A549 treated with AZD9567 at 1 μM for 4 hours (cell line): ENCODE data around the gene IGFBP1. TPM values are rescaled to one million over a fixed set of nuclear protein-coding genes. Genes with fewer than 3 reads are reported as not detected.

Source experiments
- total RNA-seq: library from RNA; stranded (reverse); fragments of 200-300 nt; extraction: Qiagen RNA extraction; gene quantifications from 5 replicates; pipeline ENCODE4 v1.2.3, GENCODE V29; 2022; ENCODE audit not compliant: insufficient read depth

Gene IGFBP1
- 45.4 to 69.5 TPM (median 60.7 TPM) in 5 replicates for total RNA-seq

DNA sequence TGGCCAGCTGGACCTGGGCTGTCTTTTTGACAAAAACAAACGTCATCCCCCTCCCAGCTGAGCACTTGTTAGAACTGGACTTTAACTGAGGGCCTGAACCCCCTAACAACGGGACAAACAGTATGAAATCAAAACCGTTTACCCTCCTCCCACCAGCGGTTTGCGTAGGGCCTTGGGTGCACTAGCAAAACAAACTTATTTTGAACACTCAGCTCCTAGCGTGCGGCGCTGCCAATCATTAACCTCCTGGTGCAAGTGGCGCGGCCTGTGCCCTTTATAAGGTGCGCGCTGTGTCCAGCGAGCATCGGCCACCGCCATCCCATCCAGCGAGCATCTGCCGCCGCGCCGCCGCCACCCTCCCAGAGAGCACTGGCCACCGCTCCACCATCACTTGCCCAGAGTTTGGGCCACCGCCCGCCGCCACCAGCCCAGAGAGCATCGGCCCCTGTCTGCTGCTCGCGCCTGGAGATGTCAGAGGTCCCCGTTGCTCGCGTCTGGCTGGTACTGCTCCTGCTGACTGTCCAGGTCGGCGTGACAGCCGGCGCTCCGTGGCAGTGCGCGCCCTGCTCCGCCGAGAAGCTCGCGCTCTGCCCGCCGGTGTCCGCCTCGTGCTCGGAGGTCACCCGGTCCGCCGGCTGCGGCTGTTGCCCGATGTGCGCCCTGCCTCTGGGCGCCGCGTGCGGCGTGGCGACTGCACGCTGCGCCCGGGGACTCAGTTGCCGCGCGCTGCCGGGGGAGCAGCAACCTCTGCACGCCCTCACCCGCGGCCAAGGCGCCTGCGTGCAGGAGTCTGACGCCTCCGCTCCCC, at the start of gene IGFBP1:
TSS of gene IGFBP1 (plus strand) at position 304 of the 808 bp plus-strand sequence. CDS start at position 469, 165 bp downstream.

DNA sequence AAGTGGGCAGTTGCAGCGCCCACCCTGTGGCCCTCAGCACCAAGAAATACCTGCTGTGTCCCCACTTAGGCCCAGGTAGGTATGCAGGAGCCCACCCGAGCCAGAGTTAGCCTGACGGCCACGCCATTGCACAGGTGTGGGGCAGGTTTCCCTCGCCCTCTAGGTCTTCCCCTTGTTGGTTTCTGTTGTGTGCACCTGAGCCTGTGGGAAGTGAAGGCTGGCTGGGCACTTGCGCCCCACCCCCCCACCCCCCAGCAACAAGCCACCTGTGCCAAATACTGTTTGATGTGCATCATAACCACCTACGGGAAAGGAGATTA, 15.3 kb upstream of the IGFBP1 start, which contains the start of gene CCDC201:
TSS of gene CCDC201 (minus strand) at position 48 of the 320 bp plus-strand sequence. CDS start 75 bp downstream, outside the sequence.

DNA sequence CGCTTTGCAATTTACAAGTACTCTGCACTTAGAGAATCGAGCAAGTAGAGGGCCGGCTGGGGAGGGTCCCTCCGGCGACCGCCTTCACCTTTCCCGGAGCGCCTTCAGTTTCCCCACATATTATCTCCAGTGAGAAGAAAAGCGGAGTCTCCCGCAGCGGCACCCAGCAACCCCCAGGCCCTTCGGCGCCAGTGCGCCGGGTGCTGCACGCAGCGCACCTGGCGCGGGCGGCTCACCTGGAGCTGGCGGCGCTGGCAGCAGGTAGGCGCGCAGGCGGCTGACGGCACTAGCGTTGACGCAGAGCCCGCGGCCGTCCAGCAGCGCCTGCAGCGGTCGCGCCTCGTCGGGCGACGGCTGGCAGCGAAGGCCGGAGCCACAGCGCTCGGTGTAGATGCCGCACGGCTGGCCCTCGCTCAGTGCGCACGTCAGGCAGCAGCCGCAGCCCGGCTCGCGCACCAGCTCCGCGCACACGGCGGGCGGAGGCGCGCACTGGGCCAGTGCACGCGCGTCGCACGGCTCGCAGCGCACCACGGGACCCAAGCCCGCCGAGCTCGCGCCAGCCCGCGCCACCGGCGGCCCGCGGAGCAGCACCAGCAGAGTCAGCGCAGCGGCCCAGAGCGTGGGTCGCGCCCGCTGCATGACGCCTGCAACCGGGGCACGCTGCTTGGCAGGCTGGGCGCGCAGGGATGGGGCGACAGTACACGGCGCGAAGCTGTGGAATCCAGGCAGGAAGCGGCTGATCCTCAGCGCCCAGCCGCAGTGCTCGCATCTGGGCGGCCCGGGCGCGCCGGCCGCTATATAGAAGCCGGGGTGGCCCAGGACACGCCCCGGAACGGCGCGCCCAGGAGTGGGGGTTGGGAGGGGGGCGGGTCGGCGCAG, 32.5 kb downstream of the IGFBP1 start, which contains the start of gene IGFBP3:
TSS of gene IGFBP3 (minus strand) at position 771 of the 879 bp plus-strand sequence. CDS start at position 639, 132 bp downstream.

Other genes starting within 250 kb of the IGFBP1 start
- 0.02 TPM in 1 of 5 replicates, not detected in the others for gene CCDC201, start 15.4 kb upstream of the IGFBP1 start, total RNA-seq
- 124 to 207 TPM (median 169 TPM) in 5 replicates for gene IGFBP3, start 32.8 kb downstream of the IGFBP1 start, total RNA-seq